Activated B cell treated with CpG ODN at 0.5 μM for 24 hours (primary cell): Measurements from ENCODE around the gene NDST4. TPM values are rescaled to one million over a fixed set of nuclear protein-coding genes. Genes with fewer than 3 reads are reported as not detected.

Experiments
- ATAC-seq: fragments of 200-7000 bp; cut with Tn5 transposase; one replicate; pipeline ENCODE4 v1.10.0; 2021; ENCODE audit warnings: low read depth, mild to moderate bottlenecking, moderate library complexity
- CTCF ChIA-PET: fragments of 350-600 bp; sonication (Branson Sonifier 250); formaldehyde crosslinking; loops from one replicate; lab custom pipeline; 2021; ENCODE audit warnings: antibody characterized with exemption; lab: Charles Lee
- POLR2A ChIA-PET: fragments of 350-600 bp; sonication (Branson Sonifier 250); formaldehyde crosslinking; loops from one replicate; lab custom pipeline; 2021; ENCODE audit warnings: antibody characterized with exemption; lab: Charles Lee
- DNase-seq: peaks from one replicate; pipeline ENCODE4 v3.0.0; 2022
- H3K27ac Mint-ChIP-seq: one replicate; pipeline ENCODE4 v1.8.0; 2020; ENCODE audit warnings: mixed read lengths
- H3K27me3 Mint-ChIP-seq: one replicate; pipeline ENCODE4 v1.8.0; 2021; ENCODE audit warnings: mixed read lengths
- H3K36me3 Mint-ChIP-seq: one replicate; pipeline ENCODE4 v1.8.0; 2021; ENCODE audit warnings: low read depth, mixed read lengths
- H3K4me1 Mint-ChIP-seq: one replicate; pipeline ENCODE4 v1.8.0; 2021; ENCODE audit warnings: mixed read lengths
- H3K4me3 Mint-ChIP-seq: one replicate; pipeline ENCODE4 v1.8.0; 2020; ENCODE audit warnings: mild to moderate bottlenecking, mixed read lengths
- H3K9me3 Mint-ChIP-seq: one replicate; pipeline ENCODE4 v1.8.0; 2020; ENCODE audit warnings: mixed read lengths
- intact Hi-C: fragments of 100-400 bp; cut with micrococcal nuclease; formaldehyde crosslinking; loops from one replicate; pipeline ENCODE4 v1.15.1; 2024
- total RNA-seq: library from RNA; stranded (reverse); gene quantifications from 2 replicates; pipeline ENCODE4 v1.2.3, GENCODE V29; 2022
- TF ChIP-seq, protein P1 (sequence below): fragments of 200-600 bp; IDR thresholded peaks from one replicate; pipeline ENCODE4 v1.8.0; 2022; ENCODE audit warnings: antibody characterized with exemption, mild to moderate bottlenecking

Gene NDST4
- total RNA-seq, 1 donor from 2014 or later, result not detected

GRCh38 chr4:114921191-114921590 lies 192.2 kb downstream of the NDST4 start:
- DNase-seq (no peak), ATAC-seq (no peak)
- Mint-ChIP-seq H3K4me3 (no peak overlapping the region), H3K27ac (no peak overlapping the region), H3K4me1 (no peaks in the 10 kb centered on the region), H3K36me3 (no peaks in the 10 kb centered on the region), H3K27me3 (no peaks in the 10 kb centered on the region), H3K9me3 (no peaks in the 10 kb centered on the region)
- intact Hi-C loops, result no loop called here
- ChIA-PET POLR2A (no interaction called here), CTCF (no interaction called here)
- TF ChIP-seq, protein P1, sequence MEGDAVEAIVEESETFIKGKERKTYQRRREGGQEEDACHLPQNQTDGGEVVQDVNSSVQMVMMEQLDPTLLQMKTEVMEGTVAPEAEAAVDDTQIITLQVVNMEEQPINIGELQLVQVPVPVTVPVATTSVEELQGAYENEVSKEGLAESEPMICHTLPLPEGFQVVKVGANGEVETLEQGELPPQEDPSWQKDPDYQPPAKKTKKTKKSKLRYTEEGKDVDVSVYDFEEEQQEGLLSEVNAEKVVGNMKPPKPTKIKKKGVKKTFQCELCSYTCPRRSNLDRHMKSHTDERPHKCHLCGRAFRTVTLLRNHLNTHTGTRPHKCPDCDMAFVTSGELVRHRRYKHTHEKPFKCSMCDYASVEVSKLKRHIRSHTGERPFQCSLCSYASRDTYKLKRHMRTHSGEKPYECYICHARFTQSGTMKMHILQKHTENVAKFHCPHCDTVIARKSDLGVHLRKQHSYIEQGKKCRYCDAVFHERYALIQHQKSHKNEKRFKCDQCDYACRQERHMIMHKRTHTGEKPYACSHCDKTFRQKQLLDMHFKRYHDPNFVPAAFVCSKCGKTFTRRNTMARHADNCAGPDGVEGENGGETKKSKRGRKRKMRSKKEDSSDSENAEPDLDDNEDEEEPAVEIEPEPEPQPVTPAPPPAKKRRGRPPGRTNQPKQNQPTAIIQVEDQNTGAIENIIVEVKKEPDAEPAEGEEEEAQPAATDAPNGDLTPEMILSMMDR, result no peak

DNA sequence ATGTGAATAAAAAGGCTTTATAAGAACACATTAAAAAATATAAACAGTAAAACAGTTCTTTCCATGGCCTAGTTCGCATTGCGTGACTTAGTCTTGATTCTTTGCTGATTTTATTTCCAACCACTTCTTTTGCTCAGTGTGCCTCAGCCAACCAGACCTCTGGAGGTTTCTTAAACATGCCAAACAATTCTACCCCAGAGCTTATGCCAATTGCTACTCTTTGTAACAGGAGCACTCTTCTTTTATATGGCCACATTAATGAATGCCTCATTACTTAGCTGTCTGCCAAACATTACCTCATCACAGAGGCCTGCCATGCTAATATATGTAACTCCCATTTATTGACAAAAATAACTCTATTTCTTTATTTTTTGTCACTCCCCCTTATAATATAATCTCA lies 202.3 kb downstream of the NDST4 start:
- TF ChIP-seq, protein P1, result no peak
- Mint-ChIP-seq H3K36me3 (no peaks in the 10 kb centered on the region), H3K27ac (no peak overlapping the region), H3K9me3 (no peaks in the 10 kb centered on the region), H3K27me3 (no peaks in the 10 kb centered on the region), H3K4me3 (no peak overlapping the region), H3K4me1 (no peaks in the 10 kb centered on the region)
- no peak for ATAC-seq
- intact Hi-C loops, result no loop called here
- DNase-seq, result no peak
- CTCF ChIA-PET, result no interaction called here
- POLR2A ChIA-PET, result no interaction called here

DNA sequence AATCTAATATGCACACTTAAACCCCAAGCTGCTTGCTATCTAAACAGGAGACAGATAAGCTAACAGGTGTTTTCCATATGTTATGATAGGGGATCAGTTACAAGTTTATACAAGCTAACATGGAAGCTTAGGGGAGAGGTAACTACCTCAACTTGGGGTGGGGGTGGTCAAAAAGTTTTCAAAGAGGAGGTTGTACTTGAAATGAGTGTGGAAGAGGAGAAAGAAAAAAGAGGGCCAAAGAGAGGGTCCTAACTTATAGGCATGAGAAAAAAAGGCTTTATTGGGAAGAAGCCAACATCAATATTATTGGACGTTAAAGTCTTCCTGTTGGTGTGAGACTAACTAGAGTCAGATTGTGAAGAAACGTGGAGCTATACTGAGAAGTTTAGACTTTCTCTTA lies 205.9 kb downstream of the NDST4 start:
- Mint-ChIP-seq H3K4me3 (no peak overlapping the region), H3K27me3 (no peaks in the 10 kb centered on the region), H3K27ac (no peak overlapping the region), H3K36me3 (no peaks in the 10 kb centered on the region), H3K4me1 (no peaks in the 10 kb centered on the region), H3K9me3 (no peaks in the 10 kb centered on the region)
- ChIA-PET POLR2A (no interaction called here), CTCF (no interaction called here)
- intact Hi-C loops, result no loop called here
- TF ChIP-seq, protein P1, result no peak
- DNase-seq, result no peak
- no peak for ATAC-seq

DNA sequence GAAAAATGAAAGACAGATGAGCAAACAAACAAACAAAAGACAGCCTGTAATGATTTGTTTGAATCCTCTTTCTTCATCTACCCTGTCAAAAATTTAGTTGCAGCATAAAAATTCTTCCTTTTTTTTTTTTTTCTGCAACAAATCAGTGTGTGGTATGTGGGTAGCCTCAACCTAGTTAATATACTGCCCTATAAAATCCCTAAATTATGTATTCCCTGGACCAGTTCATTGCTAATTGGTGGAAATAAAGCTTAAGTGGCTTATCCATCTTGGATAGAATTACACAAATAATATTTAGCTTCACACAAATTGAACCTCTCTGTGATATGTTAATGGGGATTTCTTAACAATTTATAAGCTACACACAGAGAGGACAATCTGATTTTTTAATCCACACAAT lies 208.4 kb downstream of the NDST4 start:
- DNase-seq (no peak), ATAC-seq (no peak)
- Mint-ChIP-seq H3K4me3 (no peak overlapping the region), H3K36me3 (no peaks in the 10 kb centered on the region), H3K4me1 (no peaks in the 10 kb centered on the region), H3K9me3 (no peaks in the 10 kb centered on the region), H3K27ac (no peak overlapping the region), H3K27me3 (no peaks in the 10 kb centered on the region)
- intact Hi-C loops, result no loop called here
- TF ChIP-seq, protein P1, result no peak
- ChIA-PET CTCF (no interaction called here), POLR2A (no interaction called here)

- CTCF ChIA-PET, result no interaction called here
- ATAC-seq, result no peak
- POLR2A ChIA-PET, result no interaction called here
- no peaks in the 10 kb centered on the region for H3K27me3 Mint-ChIP-seq
- no peaks in the 10 kb centered on the region for H3K36me3 Mint-ChIP-seq
- H3K9me3 Mint-ChIP-seq, result no peaks in the 10 kb centered on the region
- no peaks in the 10 kb centered on the region for H3K4me1 Mint-ChIP-seq
- intact Hi-C loops, result no loop called here
- TF ChIP-seq, protein P1, result no peak
- H3K4me3 Mint-ChIP-seq, result no peak overlapping the region
- no peak for DNase-seq
- no peak overlapping the region for H3K27ac Mint-ChIP-seq
These were observed 212.5 kb downstream of the NDST4 start for GRCh38 chr4:114900934-114901333.
